GM18498 (cell line): ENCODE measurements around the gene ARMCX6.
"Not testable (repeated sequence)": the region's sequence is repeated elsewhere in the genome, so short reads cannot be mapped to it uniquely, and the experiment has no call there.

Experiments used
- ATAC-seq: cut with Tn5 transposase; IDR thresholded peaks from one replicate; pipeline ENCODE4 v1.9.1; 2021; ENCODE audit warnings: mild to moderate bottlenecking, moderate library complexity; ENCODE audit not compliant: unreplicated experiment

ARMCX6 gene

GRCh38 chrX:101617211-101618191 lies at the start of gene ARMCX6:
ARMCX6 (minus strand) TSS chrX:101618000; CDS start chrX:101616620, 1,380 bp downstream.
- peak; percentile 95 for ATAC-seq

- peak; percentile 54 for ATAC-seq
Observed at GRCh38 chrX:101659601-101660063, 41.8 kb upstream of the ARMCX6 start, which contains the start of gene ARMCX2. ARMCX2 (minus strand) TSS chrX:101659850; CDS start chrX:101657588, 2,262 bp downstream.

- ATAC-seq: peak; percentile 81
Observed at GRCh38 chrX:101658661-101659491, 41.1 kb upstream of the ARMCX6 start.

GRCh38 chrX:101657495-101657894 lies 39.7 kb upstream of the ARMCX6 start:
- ATAC-seq: no peak

GRCh38 chrX:101656817-101657216 lies 39.0 kb upstream of the ARMCX6 start:
- ATAC-seq: no peak

GRCh38 chrX:101655534-101655933 lies 37.7 kb upstream of the ARMCX6 start:
- no peak for ATAC-seq

GRCh38 chrX:101647716-101648115 lies 29.9 kb upstream of the ARMCX6 start:
- ATAC-seq: not testable (repeated sequence)

- ATAC-seq: no peak
Observed at GRCh38 chrX:101642093-101642492, 24.3 kb upstream of the ARMCX6 start.

GRCh38 chrX:101639583-101639982 lies 21.8 kb upstream of the ARMCX6 start:
- ATAC-seq: no peak

- no peak for ATAC-seq
Observed at GRCh38 chrX:101619364-101619763, 1.6 kb upstream of the ARMCX6 start.

- no peak for ATAC-seq
Observed at GRCh38 chrX:101605728-101606127, 12.1 kb downstream of the ARMCX6 start.

GRCh38 chrX:101605146-101605545 lies 12.7 kb downstream of the ARMCX6 start:
- no peak for ATAC-seq

GRCh38 chrX:101602077-101602476 lies 15.7 kb downstream of the ARMCX6 start:
- no peak for ATAC-seq

- ATAC-seq: not testable (repeated sequence)
Observed at GRCh38 chrX:101599592-101599991, 18.2 kb downstream of the ARMCX6 start.

GRCh38 chrX:101595739-101596419 lies 21.9 kb downstream of the ARMCX6 start:
- ATAC-seq: peak; percentile 99
